Measurements from ENCODE around the gene COPA. TPM values are rescaled to one million over a fixed set of nuclear protein-coding genes. Genes with fewer than 3 reads are reported as not detected.

Gene COPA
- total and polyA plus RNA-seq, 11 donors: 46.9 to 129 (median 100) TPM

DNA sequence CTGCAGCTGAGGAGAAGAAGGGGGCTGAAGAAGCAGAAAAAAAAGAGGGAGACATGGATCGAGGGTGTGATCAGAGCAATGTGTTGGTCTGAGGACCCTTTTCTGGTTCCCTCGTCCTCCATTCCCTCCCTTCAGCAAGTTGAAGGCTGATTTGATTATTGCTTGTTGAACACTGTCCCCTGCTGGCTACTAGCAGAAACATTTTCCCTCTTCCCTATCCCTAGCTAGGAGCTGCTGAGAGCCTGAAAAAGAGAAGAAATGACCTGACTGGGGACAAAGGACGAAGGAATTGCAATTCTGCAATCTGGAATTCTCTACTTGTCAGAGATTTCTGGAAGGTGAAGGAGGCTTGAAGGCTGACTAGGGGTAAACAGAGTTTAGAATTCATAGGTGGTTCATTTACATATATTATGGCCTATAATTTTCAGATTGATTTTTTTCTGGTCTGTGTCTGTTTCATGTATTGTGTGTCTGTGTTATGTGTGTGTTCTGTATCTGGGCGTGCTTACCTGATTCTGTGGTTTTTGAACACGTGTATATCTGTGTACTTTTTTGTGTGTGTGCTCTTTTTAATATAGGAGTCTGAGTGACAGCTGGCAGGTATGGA, 33.6 kb upstream of the COPA start:
- DNase-seq (no peak), ATAC-seq (peak; percentile 56 to 86 (median 80))
- H3K4me1 ChIP-seq: peaks cover 0 to 23% (median 10%) of the 10 kb centered on the region in 12 donors
- H3K36me3 ChIP-seq: no peaks in the 10 kb centered on the region
- peak overlapping the region in 4 of 12 donors; percentile 11 to 42 (median 40) for H3K27ac ChIP-seq
- H3K9me3 ChIP-seq: no peaks in the 10 kb centered on the region
- peak overlapping the region in 1 of 12 donors; percentile 20 for H3K4me3 ChIP-seq
- WGBS, 4 donors: 5 to 15% (median 12%) methylated on average over 5 of the region's 5 CpGs
- no peak for TF ChIP-seq POLR2A (IDR thresholded peaks at IDR 0.05)
- TF ChIP-seq, protein P1, sequence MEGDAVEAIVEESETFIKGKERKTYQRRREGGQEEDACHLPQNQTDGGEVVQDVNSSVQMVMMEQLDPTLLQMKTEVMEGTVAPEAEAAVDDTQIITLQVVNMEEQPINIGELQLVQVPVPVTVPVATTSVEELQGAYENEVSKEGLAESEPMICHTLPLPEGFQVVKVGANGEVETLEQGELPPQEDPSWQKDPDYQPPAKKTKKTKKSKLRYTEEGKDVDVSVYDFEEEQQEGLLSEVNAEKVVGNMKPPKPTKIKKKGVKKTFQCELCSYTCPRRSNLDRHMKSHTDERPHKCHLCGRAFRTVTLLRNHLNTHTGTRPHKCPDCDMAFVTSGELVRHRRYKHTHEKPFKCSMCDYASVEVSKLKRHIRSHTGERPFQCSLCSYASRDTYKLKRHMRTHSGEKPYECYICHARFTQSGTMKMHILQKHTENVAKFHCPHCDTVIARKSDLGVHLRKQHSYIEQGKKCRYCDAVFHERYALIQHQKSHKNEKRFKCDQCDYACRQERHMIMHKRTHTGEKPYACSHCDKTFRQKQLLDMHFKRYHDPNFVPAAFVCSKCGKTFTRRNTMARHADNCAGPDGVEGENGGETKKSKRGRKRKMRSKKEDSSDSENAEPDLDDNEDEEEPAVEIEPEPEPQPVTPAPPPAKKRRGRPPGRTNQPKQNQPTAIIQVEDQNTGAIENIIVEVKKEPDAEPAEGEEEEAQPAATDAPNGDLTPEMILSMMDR (IDR thresholded peaks at IDR 0.05): peak; percentile 68 to 95 (median 88)
- peaks cover 0 to 3% (median 0%) of the 10 kb centered on the region in 9 donors for H3K27me3 ChIP-seq
- intact Hi-C loops (cut with DNase I): loop anchor here in 8 of 10 donors (2.0 to 10.0 kb wide), 8 partner anchors 182 to 292 kb away; partner anchors contain the start of genes KCNJ9 (in 3 of the 8), CASQ1 (in 2 of the 8) and IGSF8 (in 1 of the 8)

DNA sequence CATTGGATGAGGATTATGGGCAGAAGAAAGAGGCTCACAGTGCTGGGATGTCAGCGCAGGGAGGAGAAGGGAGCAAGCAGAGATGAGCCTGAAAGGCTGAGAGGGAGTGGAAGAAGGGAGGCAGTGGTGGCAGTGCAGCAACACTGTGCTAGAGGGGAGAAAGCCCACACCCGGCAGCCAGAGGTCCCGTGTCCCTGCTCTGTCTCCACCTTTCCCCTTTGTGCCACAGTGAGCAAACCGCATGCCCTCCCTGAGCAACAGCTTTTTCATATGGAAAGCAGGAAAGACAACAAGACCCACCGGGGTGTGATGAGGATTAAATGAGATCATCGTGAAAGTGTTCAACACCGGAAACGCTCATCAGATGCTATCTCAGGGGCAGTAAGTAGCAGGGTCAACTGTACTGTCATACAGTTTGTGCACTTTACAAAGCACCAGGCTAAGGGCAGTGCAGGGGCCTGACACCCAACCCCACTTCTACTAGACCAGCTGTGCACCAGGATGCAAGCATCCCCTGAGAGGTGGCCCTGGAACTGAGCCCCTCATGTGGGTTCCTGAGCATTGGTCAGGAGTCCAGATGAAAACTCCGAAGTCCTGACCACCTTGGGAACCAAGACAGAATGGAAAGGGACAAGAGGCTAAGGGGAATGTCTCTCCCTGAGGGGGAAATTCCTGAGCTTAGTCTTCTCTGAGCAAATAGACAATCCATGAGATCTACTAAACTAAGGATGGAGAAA, 32.9 kb upstream of the COPA start:
- TF ChIP-seq, protein P1 (IDR thresholded peaks at IDR 0.05): no peak
- TF ChIP-seq POLR2A (IDR thresholded peaks at IDR 0.05): no peak
- peaks cover 0 to 6% (median under 1%) of the 10 kb centered on the region in 9 donors for H3K27me3 ChIP-seq
- peak in 3 of 4 donors; percentile 17 to 38 (median 27) for ATAC-seq
- 16 to 21% (median 18%) methylated on average over 9 of the region's 9 CpGs for WGBS, 4 donors
- intact Hi-C loops (cut with DNase I): loop anchor here in 8 of 10 donors (2.0 to 10.0 kb wide), 9 partner anchors 181 to 291 kb away; partner anchors contain the start of genes KCNJ9 (in 3 of the 8), CASQ1 (in 2 of the 8) and IGSF8 (in 1 of the 8)
- peak overlapping the region in 6 of 12 donors; percentile 11 to 78 (median 42) for H3K27ac ChIP-seq
- H3K9me3 ChIP-seq: no peaks in the 10 kb centered on the region
- DNase-seq: no peak
- peaks cover 0 to 23% (median 10%) of the 10 kb centered on the region in 12 donors for H3K4me1 ChIP-seq
- H3K4me3 ChIP-seq: peak overlapping the region in 1 of 12 donors; percentile 20
- H3K36me3 ChIP-seq: no peaks in the 10 kb centered on the region

GRCh38 chr1:160374306-160375110, 31.5 kb upstream of the COPA start:
- Histone ChIP-seq H3K36me3 (no peaks in the 10 kb centered on the region), H3K4me3 (no peak overlapping the region), H3K9me3 (no peaks in the 10 kb centered on the region), H3K27me3 (peaks cover 0 to 13% (median 3%) of the 10 kb centered on the region in 9 donors), H3K27ac (peak overlapping the region in 2 of 12 donors; percentile 9 to 43), H3K4me1 (peaks cover 0 to 23% (median 10%) of the 10 kb centered on the region in 12 donors)
- intact Hi-C loops (cut with DNase I): loop anchor here in 8 of 10 donors (2.0 to 10.0 kb wide), 8 partner anchors 180 to 290 kb away; partner anchors contain the start of genes KCNJ9 (in 3 of the 8), CASQ1 (in 2 of the 8) and IGSF8 (in 1 of the 8)
- TF ChIP-seq POLR2A (IDR thresholded peaks at IDR 0.05): no peak
- DNase-seq: peak in 1 of 5 donors; percentile 44
- ATAC-seq: no peak
- 45 to 56% (median 53%) methylated on average over 6 of the region's 6 CpGs for WGBS, 4 donors

DNA sequence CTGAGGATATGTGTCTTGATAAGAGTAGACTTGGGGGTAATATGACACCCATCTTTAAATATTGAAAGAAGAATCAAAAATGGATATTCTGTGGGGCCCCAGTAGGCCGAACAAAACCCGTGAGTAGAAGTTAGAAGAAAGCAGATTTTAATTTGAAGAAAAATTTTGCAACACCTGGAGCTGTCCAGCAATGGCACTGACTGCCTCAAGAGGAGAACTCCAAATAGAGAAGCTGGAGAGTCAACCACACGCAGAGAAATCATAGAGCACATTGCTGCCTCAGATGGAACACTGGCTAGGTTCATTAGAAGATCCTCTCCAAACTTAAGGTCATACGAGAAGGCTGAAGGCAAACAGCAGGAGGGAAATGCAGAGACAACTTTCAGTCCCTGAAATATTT, 30.6 kb upstream of the COPA start:
- no peak overlapping the region for H3K4me3 ChIP-seq
- peaks cover 0 to 23% (median 10%) of the 10 kb centered on the region in 12 donors for H3K4me1 ChIP-seq
- no peak for TF ChIP-seq POLR2A (IDR thresholded peaks at IDR 0.05)
- TF ChIP-seq, protein P1 (IDR thresholded peaks at IDR 0.05): no peak
- no peak overlapping the region for H3K27ac ChIP-seq
- intact Hi-C loops (cut with DNase I): loop anchor here in 7 of 10 donors (2.0 to 10.0 kb wide), 5 partner anchors 179 to 289 kb away; partner anchors contain the start of genes KCNJ9 (in 3 of the 7), CASQ1 (in 1 of the 7) and IGSF8 (in 1 of the 7)
- DNase-seq: no peak
- H3K27me3 ChIP-seq: peaks cover 0 to 13% (median 3%) of the 10 kb centered on the region in 9 donors
- no peaks in the 10 kb centered on the region for H3K9me3 ChIP-seq
- no peaks in the 10 kb centered on the region for H3K36me3 ChIP-seq
- no peak for ATAC-seq
- WGBS, 4 donors: 83 to 90% (median 90%) methylated on average over 4 of the region's 4 CpGs
